ENCODE measurements around the gene PSME4.

GRCh38 chr2:53942280-53942679, 28.5 kb downstream of the PSME4 start:
- no peak for TF ChIP-seq CHD4 (IDR thresholded peaks at IDR 0.05)
- no peak for TF ChIP-seq RAD21 (IDR thresholded peaks at IDR 0.05; ENCODE audit: insufficient read depth, low read depth, low read length)
- TF ChIP-seq, protein P1, sequence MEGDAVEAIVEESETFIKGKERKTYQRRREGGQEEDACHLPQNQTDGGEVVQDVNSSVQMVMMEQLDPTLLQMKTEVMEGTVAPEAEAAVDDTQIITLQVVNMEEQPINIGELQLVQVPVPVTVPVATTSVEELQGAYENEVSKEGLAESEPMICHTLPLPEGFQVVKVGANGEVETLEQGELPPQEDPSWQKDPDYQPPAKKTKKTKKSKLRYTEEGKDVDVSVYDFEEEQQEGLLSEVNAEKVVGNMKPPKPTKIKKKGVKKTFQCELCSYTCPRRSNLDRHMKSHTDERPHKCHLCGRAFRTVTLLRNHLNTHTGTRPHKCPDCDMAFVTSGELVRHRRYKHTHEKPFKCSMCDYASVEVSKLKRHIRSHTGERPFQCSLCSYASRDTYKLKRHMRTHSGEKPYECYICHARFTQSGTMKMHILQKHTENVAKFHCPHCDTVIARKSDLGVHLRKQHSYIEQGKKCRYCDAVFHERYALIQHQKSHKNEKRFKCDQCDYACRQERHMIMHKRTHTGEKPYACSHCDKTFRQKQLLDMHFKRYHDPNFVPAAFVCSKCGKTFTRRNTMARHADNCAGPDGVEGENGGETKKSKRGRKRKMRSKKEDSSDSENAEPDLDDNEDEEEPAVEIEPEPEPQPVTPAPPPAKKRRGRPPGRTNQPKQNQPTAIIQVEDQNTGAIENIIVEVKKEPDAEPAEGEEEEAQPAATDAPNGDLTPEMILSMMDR (IDR thresholded peaks at IDR 0.05 in 2 of 3, conservative IDR thresholded peaks at IDR 0.05 in 1 of 3; ENCODE audit: control insufficient read depth in 2 of 3, extremely low read depth in 1 of 3, insufficient read depth in 1 of 3, low read depth in 3 of 3, low read length in 3 of 3), result no peak
- no peak for TF ChIP-seq JUND (IDR thresholded peaks at IDR 0.05; ENCODE audit: low read depth, low read length)

Data from GM12878 (cell line).